Astrocyte (in vitro differentiated cells and primary cell): ENCODE measurements around the gene BIN2.
A peak's percentile ranks its signal among the peaks of the same experiment; 100 is the strongest.

Experiments used
- CTCF ChIP-seq: IDR thresholded peaks from 2 replicates; pipeline ENCODE4 v1.5.1; 2011; ENCODE audit warnings: low read depth, mild to moderate bottlenecking, inconsistent platforms, low read length, moderate library complexity; ENCODE audit not compliant: insufficient read depth
- EZH2 ChIP-seq: IDR thresholded peaks from 2 replicates; pipeline ENCODE4 v1.6.1; 2012; ENCODE audit warnings: mild to moderate bottlenecking, low read length, inconsistent platforms; ENCODE audit not compliant: insufficient read depth

DNA sequence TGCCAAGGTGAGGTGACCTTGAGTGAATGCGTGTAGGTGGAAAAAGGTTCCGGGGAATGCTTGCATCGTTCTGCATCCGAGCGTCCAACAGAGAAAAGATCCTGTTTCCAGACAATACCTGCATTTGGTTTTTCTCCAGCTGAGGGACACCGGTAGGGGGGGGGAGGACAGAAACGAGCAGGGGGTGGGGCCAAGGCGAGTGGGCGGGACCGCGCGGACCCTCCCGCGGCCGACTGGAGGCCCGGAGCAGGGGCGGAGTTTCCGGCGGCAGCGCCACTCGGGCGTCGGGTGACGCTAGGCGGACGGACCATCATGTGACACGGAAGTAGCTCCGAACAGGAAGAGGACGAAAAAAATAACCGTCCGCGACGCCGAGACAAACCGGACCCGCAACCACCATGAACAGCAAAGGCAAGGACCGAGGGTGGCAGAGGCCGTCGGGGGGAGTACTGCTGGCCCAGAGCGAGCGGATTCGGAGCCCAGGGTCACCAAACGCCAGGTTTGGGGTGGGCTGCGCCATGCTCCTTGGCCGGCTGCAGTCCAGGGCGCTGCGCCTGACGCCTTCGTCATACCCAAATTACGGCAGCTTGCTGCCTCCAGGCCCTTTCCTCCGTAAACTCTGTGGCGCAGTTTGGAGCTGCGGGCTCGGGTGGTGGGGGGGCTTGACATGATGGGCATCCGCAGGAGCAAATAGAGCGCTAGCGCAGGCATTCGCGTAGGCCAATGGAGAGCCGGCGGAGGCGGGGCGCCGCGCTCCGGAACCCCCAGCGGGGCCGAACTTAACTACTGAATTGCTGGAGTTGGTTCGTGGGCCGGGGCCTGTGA, 85.3 kb downstream of the BIN2 start, which contains the start of gene DAZAP2:
- TF ChIP-seq CTCF (peak; percentile 9), EZH2 (no peak)
